T-cell (primary cell): ENCODE results near the gene LENG9. TPM values are rescaled to one million over a fixed set of nuclear protein-coding genes. Genes with fewer than 3 reads are reported as not detected.
"Not testable (repeated sequence)": the region's sequence is repeated elsewhere in the genome, so short reads cannot be mapped to it uniquely, and the experiment has no call there.

Experiments
- ATAC-seq, 4 experiments: fragments of 200-7000 bp in 3 of 4; fragments of 150-1000 bp in 1 of 4; cut with Tn5 transposase; replicated peaks in 1 of 4; 1 replicate in 3 of 4; 2 replicates in 1 of 4; pipeline ENCODE4 v1.10.0; 2021; ENCODE audit warnings: moderate library complexity in 3 of 4, mild to moderate bottlenecking in 2 of 4, moderate number of reproducible peaks in 1 of 4
- CTCF ChIA-PET, 2 donors: fragments of 300-600 bp; sonication (Branson Sonifier 250); formaldehyde crosslinking; loops; one replicate each; lab custom pipeline; 2022; ENCODE audit warnings: antibody characterized with exemption in 2 of 2; lab: Charles Lee
- POLR2A ChIA-PET, 2 donors: fragments of 300-600 bp; sonication (Branson Sonifier 250); formaldehyde crosslinking; loops; one replicate each; lab custom pipeline; 2022; ENCODE audit warnings: antibody characterized with exemption in 2 of 2; lab: Charles Lee
- DNase-seq, 35 experiments: peaks; one replicate each; pipeline versions ENCODE4 v3.0.0 to v3.0.0-alpha.2; 2013 to 2023
- H3K27ac ChIP-seq: one replicate; pipeline ENCODE4 v1.5.1; 2013; ENCODE audit warnings: low read length
- H3K27me3 ChIP-seq, 2 experiments: replicated peaks in 1 of 2; 1 replicate in 1 of 2; 2 replicates in 1 of 2; pipeline versions ENCODE4 v1.6.1 to v1.7.0; 2013; ENCODE audit warnings: low read length in 1 of 2, mixed read lengths in 1 of 2; ENCODE audit not compliant: control insufficient read depth in 2 of 2, insufficient read depth in 2 of 2; ENCODE audit errors: extremely low read depth in 1 of 2
- H3K36me3 ChIP-seq, 2 donors: 1 replicate in 1 of 2; 2 replicates in 1 of 2; pipeline versions ENCODE4 v1.6.1 to v1.7.0; 2013; ENCODE audit warnings: low read length in 1 of 2; ENCODE audit not compliant: control insufficient read depth in 2 of 2, insufficient read depth in 1 of 2; ENCODE audit errors: extremely low read depth in 1 of 2
- H3K4me1 ChIP-seq, 2 experiments: 1 replicate in 1 of 2; 2 replicates in 1 of 2; pipeline versions ENCODE4 v1.6.1 to v1.7.0; 2013; ENCODE audit warnings: low read length in 2 of 2, mixed read lengths in 1 of 2; ENCODE audit not compliant: insufficient read depth in 2 of 2, control insufficient read depth in 1 of 2; ENCODE audit errors: extremely low read depth in 1 of 2
- H3K4me3 ChIP-seq, 2 donors: 1 replicate in 1 of 2; 2 replicates in 1 of 2; pipeline versions ENCODE4 v1.5.1 to v1.7.0; 2013; ENCODE audit warnings: mild to moderate bottlenecking in 2 of 2, low read length in 1 of 2, moderate library complexity in 1 of 2; ENCODE audit not compliant: control insufficient read depth in 1 of 2; ENCODE audit errors: extremely low read depth in 1 of 2
- H3K9me3 ChIP-seq: 2 replicates; pipeline ENCODE4 v1.7.0; 2013
- H3K27ac Mint-ChIP-seq, 2 donors: one replicate each; pipeline ENCODE4 v1.8.0; 2020 to 2021; ENCODE audit warnings: mild to moderate bottlenecking in 2 of 2, mixed read lengths in 2 of 2
- H3K27me3 Mint-ChIP-seq, 2 donors: one replicate each; pipeline ENCODE4 v1.8.0; 2021 to 2022; ENCODE audit warnings: mixed read lengths in 2 of 2
- H3K36me3 Mint-ChIP-seq: one replicate; pipeline ENCODE4 v1.8.0; 2021; ENCODE audit warnings: mixed read lengths
- H3K4me1 Mint-ChIP-seq, 3 donors: one replicate each; pipeline ENCODE4 v1.8.0; 2020 to 2022; ENCODE audit warnings: mixed read lengths in 3 of 3, mild to moderate bottlenecking in 1 of 3
- H3K4me3 Mint-ChIP-seq, 3 donors: one replicate each; pipeline ENCODE4 v1.8.0; 2020 to 2022; ENCODE audit warnings: mild to moderate bottlenecking in 3 of 3, mixed read lengths in 3 of 3, moderate library complexity in 3 of 3
- H3K9me3 Mint-ChIP-seq, 3 donors: one replicate each; pipeline ENCODE4 v1.8.0; 2020 to 2022; ENCODE audit warnings: mixed read lengths in 3 of 3
- WGBS: methylation state at CpG from one replicate; pipeline ENCODE4 v1.1.5; 2013; ENCODE audit warnings: missing lambda C conversion rate; ENCODE audit not compliant: insufficient coverage; 5-methylcytosine and 5-hydroxymethylcytosine counted together
- total RNA-seq, 35 experiments: library from RNA in 6 of 35; stranded (reverse) in 6 of 35; fragments of 120-200 nt in 1 of 35; gene quantifications; one replicate each; pipeline versions ENCODE4 v1.2.1 to v1.2.4 and lab custom pipeline; 2013 to 2026

Gene LENG9
- total RNA-seq, 5 donors from 2014 or later (not counting 1 experiment from before 2014, with no cell fraction given): 2.2 to 7.9 (median 7.5) TPM

DNA sequence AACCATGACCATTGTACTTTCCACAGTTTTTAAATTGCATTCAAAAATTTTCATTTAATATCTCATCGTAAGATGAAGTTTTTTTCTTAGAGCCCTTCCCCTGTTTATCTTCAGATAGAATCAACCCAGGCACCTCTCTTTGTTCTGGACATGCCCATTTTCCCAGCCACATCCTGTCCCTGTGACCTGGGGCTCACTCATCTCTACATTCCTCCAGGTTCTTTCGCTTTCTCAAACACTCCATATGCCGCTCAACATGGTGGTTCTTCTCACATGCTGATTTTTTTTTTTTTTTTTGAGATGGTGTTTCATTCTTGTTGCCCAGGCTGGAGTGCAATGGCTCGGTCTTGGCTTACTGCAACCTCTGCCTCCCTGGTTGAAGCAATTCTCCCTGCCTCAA lies 42.0 kb upstream of the LENG9 start:
- CTCF ChIA-PET: interaction anchor here in 1 of 2 donors (0.7 kb wide), 1 partner anchor 89 kb away, joined by 6 read pairs; no protein-coding TSS in a partner anchor
- peaks cover 2 to 51% of the 10 kb centered on the region in 2 experiments for H3K4me1 ChIP-seq
- Mint-ChIP-seq H3K4me1 (peaks cover 14 to 36% (median 24%) of the 10 kb centered on the region in 3 donors), H3K27me3 (peaks cover 0 to 39% of the 10 kb centered on the region in 2 donors)
- H3K27ac ChIP-seq, ATAC-seq, H3K36me3 ChIP-seq, POLR2A ChIA-PET, H3K9me3 Mint-ChIP-seq, DNase-seq, H3K9me3 ChIP-seq, H3K27ac Mint-ChIP-seq, H3K36me3 Mint-ChIP-seq, H3K4me3 Mint-ChIP-seq, H3K4me3 ChIP-seq: not testable (repeated sequence)
- WGBS: 60% methylated on average over 1 of the region's 4 CpGs
- H3K27me3 ChIP-seq: peaks cover 0 to 15% of the 10 kb centered on the region in 2 experiments

DNA sequence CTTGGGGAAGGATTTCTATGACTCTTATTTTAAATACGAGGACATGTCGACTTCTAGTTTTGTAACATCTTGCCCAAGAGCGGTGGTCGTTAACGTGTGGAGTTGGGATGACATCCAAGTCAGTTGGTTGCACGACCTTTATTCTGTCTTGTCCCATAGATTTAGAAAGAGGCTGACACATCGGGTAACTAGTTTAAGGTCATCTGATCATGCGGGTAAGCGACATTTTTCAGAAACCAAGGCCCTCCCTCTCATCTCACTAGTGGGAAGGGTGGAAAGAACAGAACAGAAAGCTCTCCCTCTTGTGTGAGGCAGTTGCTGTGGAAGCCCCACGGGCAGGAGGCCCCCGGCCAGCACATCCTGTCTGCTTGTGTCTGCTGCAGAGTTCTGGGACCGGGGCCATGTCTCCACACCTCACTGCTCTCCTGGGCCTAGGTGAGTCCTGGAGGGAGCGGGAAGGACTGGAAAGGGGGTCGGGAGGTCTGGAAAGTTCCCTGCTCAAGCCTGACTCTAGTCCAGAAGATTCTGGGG lies 39.0 kb upstream of the LENG9 start, which contains the start of gene LAIR2:
Gene LAIR2 (plus strand): TSS at position 314 of the 531 bp plus-strand sequence. CDS start 88 bp downstream, at position 402.
- H3K27me3 ChIP-seq: peaks cover 0 to 20% of the 10 kb centered on the region in 2 experiments
- CTCF ChIA-PET: interaction anchor here in 1 of 2 donors (0.6 to 1.1 kb wide), 2 partner anchors 24 to 543 kb away, joined by 3 to 4 read pairs; no protein-coding TSS in a partner anchor
- H3K4me3 ChIP-seq: peak within 1 kb of the TSS; percentile 23 to 32
- H3K36me3 Mint-ChIP-seq: no peaks in the 10 kb centered on the region
- H3K9me3 ChIP-seq: no peaks in the 10 kb centered on the region
- POLR2A ChIA-PET: no interaction called here
- ATAC-seq (peak in 1 of 4 experiments; percentile 56), DNase-seq (peak in 10 of 35 experiments; percentile 10 to 45 (median 15))
- H3K4me3 Mint-ChIP-seq: peak within 1 kb of the TSS in 1 of 3 donors; percentile 67
- H3K36me3 ChIP-seq: no peaks in the 10 kb centered on the region
- no peak within 1 kb of the TSS for H3K27ac ChIP-seq
- H3K4me1 Mint-ChIP-seq: peaks cover 24 to 43% (median 35%) of the 10 kb centered on the region in 3 donors
- WGBS: 55% methylated on average over 7 of the region's 14 CpGs
- no peaks in the 10 kb centered on the region for H3K9me3 Mint-ChIP-seq
- H3K4me1 ChIP-seq: peaks cover 2 to 47% of the 10 kb centered on the region in 2 experiments
- peaks cover 3 to 43% of the 10 kb centered on the region in 2 donors for H3K27me3 Mint-ChIP-seq
- H3K27ac Mint-ChIP-seq: no peak within 1 kb of the TSS

DNA sequence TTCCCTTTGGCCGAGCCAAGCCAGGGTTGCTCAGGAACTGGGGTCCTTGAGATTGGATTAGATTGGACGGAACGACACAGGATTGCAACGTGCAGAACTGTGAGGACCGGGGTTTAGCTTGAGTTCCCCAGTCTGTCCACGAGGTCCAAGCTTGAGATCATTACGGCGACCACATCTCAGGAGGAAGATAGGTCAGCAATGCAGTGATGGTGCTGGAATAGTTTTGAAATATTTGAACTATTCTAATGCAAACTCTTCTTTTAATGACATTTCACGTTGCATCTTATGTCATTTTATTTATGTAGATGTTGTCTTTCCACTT lies 34.8 kb upstream of the LENG9 start:
- H3K9me3 ChIP-seq, CTCF ChIA-PET, H3K36me3 Mint-ChIP-seq, H3K9me3 Mint-ChIP-seq, H3K36me3 ChIP-seq, H3K27ac ChIP-seq, POLR2A ChIA-PET, DNase-seq, H3K27ac Mint-ChIP-seq: not testable (repeated sequence)
- Histone ChIP-seq H3K4me1 (peaks cover 2 to 29% of the 10 kb centered on the region in 2 experiments), H3K4me3 (peak overlapping the region in 1 of 2 donors; percentile 35), H3K27me3 (peaks cover 0 to 22% of the 10 kb centered on the region in 2 experiments)
- Mint-ChIP-seq H3K4me3 (peak overlapping the region in 2 of 3 donors; percentile 28 to 67), H3K4me1 (peaks cover 22 to 47% (median 24%) of the 10 kb centered on the region in 3 donors), H3K27me3 (peaks cover 8 to 47% of the 10 kb centered on the region in 2 donors)
- ATAC-seq: peak in 1 of 4 experiments; percentile 17
- WGBS: 77% methylated on average over 4 of the region's 9 CpGs

DNA sequence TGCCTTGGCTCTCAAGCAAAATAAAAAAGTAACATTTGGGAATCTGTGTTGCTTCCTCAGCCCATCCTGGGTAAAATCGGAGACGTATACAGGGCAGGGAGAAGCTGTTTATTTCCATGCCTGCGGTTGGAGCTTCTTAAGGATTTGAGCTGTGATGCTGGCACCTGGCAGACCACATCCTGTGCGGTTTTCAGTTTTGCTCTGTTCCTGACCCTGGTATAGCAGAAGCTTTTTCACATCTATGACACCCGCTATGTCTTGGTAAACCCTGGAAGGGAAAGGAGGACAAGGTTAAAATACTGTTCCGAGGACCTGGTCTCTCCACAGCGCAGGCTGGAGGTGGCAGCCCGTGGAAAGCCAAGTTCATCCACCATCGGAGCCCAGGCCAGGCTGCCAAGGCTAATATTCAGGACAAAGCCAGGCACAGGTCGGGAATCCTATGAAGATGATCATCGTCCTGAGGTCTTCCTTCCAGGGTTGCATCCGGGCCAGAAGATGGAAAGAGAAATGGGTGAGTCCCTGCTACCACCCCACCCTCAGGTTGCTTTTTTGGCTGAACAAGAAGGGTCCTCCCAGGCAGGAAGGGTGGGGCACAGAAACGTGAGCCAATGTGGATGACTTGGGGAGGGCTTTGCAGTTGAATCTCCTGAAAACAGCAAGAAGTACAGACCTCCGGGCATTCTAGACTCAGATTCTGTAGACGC lies 34.3 kb upstream of the LENG9 start:
- POLR2A ChIA-PET, H3K27ac ChIP-seq, H3K9me3 ChIP-seq, H3K36me3 Mint-ChIP-seq, H3K27ac Mint-ChIP-seq, H3K36me3 ChIP-seq, CTCF ChIA-PET, H3K9me3 Mint-ChIP-seq: not testable (repeated sequence)
- Histone ChIP-seq H3K27me3 (peaks cover 0 to 25% of the 10 kb centered on the region in 2 experiments), H3K4me3 (peak overlapping the region in 1 of 2 donors; percentile 35), H3K4me1 (peaks cover 2 to 27% of the 10 kb centered on the region in 2 experiments)
- ATAC-seq (peak; percentile 54 to 87 (median 77)), DNase-seq (peak in 1 of 35 experiments; percentile 29)
- WGBS: 0% methylated on average over 2 of the region's 15 CpGs
- Mint-ChIP-seq H3K4me1 (peaks cover 22 to 43% (median 24%) of the 10 kb centered on the region in 3 donors), H3K27me3 (peaks cover 8 to 52% of the 10 kb centered on the region in 2 donors), H3K4me3 (peak overlapping the region; percentile 13 to 67 (median 28))

DNA sequence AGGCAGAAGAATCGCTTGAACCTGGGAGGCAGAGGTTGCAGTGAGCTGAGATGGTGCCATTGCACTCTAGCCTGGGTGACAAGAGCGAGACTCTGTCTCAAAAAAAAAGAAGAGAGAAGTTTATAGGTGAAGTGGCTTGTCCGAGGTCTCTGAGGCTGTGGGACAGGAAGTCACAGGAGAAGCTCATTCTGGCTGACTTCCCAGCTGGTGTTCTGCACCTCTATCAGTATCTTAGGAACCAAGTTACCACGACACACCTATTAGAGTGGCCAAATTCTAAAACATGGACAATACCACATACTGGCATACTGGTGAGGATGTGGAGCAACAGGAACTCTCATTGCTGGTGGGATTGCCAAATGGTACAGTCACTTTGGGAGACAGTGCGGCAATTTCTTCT lies 31.7 kb upstream of the LENG9 start:
- WGBS: 94% methylated on average over 2 of the region's 5 CpGs
- Histone ChIP-seq H3K27me3 (peaks cover 3 to 18% of the 10 kb centered on the region in 2 experiments), H3K4me1 (peaks cover 2 to 18% of the 10 kb centered on the region in 2 experiments)
- peaks cover 20 to 43% (median 24%) of the 10 kb centered on the region in 3 donors for H3K4me1 Mint-ChIP-seq
- H3K27ac Mint-ChIP-seq, H3K9me3 ChIP-seq, H3K27ac ChIP-seq, H3K36me3 Mint-ChIP-seq, DNase-seq, H3K9me3 Mint-ChIP-seq, POLR2A ChIA-PET, H3K4me3 ChIP-seq, H3K36me3 ChIP-seq, H3K4me3 Mint-ChIP-seq: not testable (repeated sequence)
- CTCF ChIA-PET: interaction anchor here in 1 of 2 donors (0.5 kb wide), 1 partner anchor 180 kb away, joined by 3 read pairs; no protein-coding TSS in a partner anchor
- peak in 3 of 4 experiments; percentile 35 to 44 (median 37) for ATAC-seq
- peaks cover 8 to 49% of the 10 kb centered on the region in 2 donors for H3K27me3 Mint-ChIP-seq

DNA sequence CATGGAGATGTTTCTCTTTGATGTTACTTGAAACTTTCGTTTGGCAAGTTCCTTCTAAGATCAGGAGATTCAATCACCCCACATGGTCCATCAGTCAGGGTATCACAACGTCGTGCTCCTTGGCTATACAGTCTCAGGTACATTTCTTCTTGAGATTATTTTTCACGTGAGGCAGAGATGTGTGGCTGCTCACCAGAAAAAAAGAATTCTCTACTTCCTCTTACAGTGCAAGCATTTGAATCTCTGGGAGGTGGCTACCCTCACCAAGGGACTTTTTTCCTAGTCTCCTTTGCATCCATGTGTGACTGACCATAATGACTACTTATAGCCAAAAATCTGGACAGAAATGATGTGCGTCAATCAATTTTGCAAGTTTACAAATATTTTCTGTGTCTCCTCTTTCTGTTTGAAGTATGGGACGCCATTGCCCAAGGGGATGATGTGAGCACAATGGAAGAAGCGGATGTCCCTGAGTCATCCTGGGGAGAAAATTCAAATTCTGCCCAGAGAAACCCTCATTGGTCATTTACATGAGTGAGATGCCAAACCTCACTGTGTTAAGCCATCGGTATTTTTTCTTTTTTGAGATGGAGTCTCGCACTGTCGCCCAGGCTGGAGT lies 30.5 kb upstream of the LENG9 start:
- ChIA-PET CTCF (no interaction called here), POLR2A (no interaction called here)
- Mint-ChIP-seq H3K4me3 (no peak overlapping the region), H3K27ac (no peak overlapping the region), H3K9me3 (no peaks in the 10 kb centered on the region), H3K36me3 (no peaks in the 10 kb centered on the region), H3K4me1 (peaks cover 15 to 39% (median 20%) of the 10 kb centered on the region in 3 donors), H3K27me3 (peaks cover 5 to 44% of the 10 kb centered on the region in 2 donors)
- Histone ChIP-seq H3K27me3 (peaks cover 3 to 13% of the 10 kb centered on the region in 2 experiments), H3K9me3 (no peaks in the 10 kb centered on the region), H3K4me3 (no peak overlapping the region), H3K27ac (no peak overlapping the region), H3K36me3 (no peaks in the 10 kb centered on the region), H3K4me1 (peaks cover 2 to 16% of the 10 kb centered on the region in 2 experiments)
- DNase-seq (no peak), ATAC-seq (no peak)
- WGBS: 56% methylated on average over 5 of the region's 10 CpGs
